ENCODE results near the gene FANCD2OS. TPM values are rescaled to one million over a fixed set of nuclear protein-coding genes. Genes with fewer than 3 reads are reported as not detected.
"Not testable (repeated sequence)": the region's sequence is repeated elsewhere in the genome, so short reads cannot be mapped to it uniquely, and the experiment has no call there.

The FANCD2OS gene
- polyA plus RNA-seq, 2 of the 4 experiments (the other 2 are of a cell fraction): not detected

- Histone ChIP-seq H3K4me3 (no peak overlapping the region), H3K4me1 (peaks cover 4% of the 10 kb centered on the region; the same call in 2 of the 3 replicates), H3K4me2 (no peak overlapping the region), H3K9me3 (no peaks in the 10 kb centered on the region), H3K27ac (no peak overlapping the region)
- CTCF ChIA-PET: interaction anchor here (0.5 to 1.1 kb wide), 2 partner anchors 58 to 378 kb away, joined by 3 to 5 read pairs; no protein-coding TSS in a partner anchor
- 96% methylated on average over 3 of the region's 3 CpGs for WGBS (ENCODE audit: missing lambda C conversion rate)
- TF ChIP-seq HOXB13 (CRISPR knock-in tag; IDR thresholded peaks at IDR 0.05; ENCODE audit: low read depth) (no peak), CBX2 (IDR thresholded peaks at IDR 0.05; ENCODE audit: borderline replicate concordance, low read depth) (no peak), CHD2 (IDR thresholded peaks at IDR 0.05; ENCODE audit: low read length, partially characterized antibody) (no peak), FOSL2 (IDR thresholded peaks at IDR 0.05) (no peak), FOSL2 (CRISPR knock-in tag; IDR thresholded peaks at IDR 0.05) (no peak), CEBPB (IDR thresholded peaks at IDR 0.05) (peak; percentile 13 to 51; a peak in 3 of 4 replicates), ZSCAN20 (CRISPR knock-in tag; IDR thresholded peaks at IDR 0.05) (no peak)
- FAIRE-seq (no peak), DNase-seq (ENCODE audit: low read depth in 1 of 2, low spot score in 1 of 2) (no peak), ATAC-seq (no peak)
- POLR2A ChIA-PET: no interaction called here
Measured at GRCh38 chr3:10093678-10094077, 14.4 kb downstream of the FANCD2OS start.

- POLR2A ChIA-PET; H3K9me3 ChIP-seq; H3K4me1 ChIP-seq; H3K27ac ChIP-seq; DNase-seq (ENCODE audit: low read depth in 1 of 2, low spot score in 1 of 2); H3K4me3 ChIP-seq; ATAC-seq; H3K4me2 ChIP-seq: not testable (repeated sequence)
- CTCF ChIA-PET: interaction anchor here (0.6 kb wide), 1 partner anchor 14 kb away, joined by 5 read pairs; no protein-coding TSS in a partner anchor
- 81% methylated on average over 2 of the region's 2 CpGs for WGBS (ENCODE audit: missing lambda C conversion rate)
- peak; percentile 59 for FAIRE-seq
Measured at GRCh38 chr3:10091387-10091786, 16.7 kb downstream of the FANCD2OS start.

- DNase-seq (ENCODE audit: low read depth in 1 of 2, low spot score in 1 of 2); H3K9me3 ChIP-seq; H3K4me2 ChIP-seq; H3K4me1 ChIP-seq; H3K27ac ChIP-seq; ATAC-seq; POLR2A ChIA-PET; H3K4me3 ChIP-seq: not testable (repeated sequence)
- CTCF ChIA-PET: interaction anchor here (0.6 to 1.2 kb wide), 3 partner anchors 13 to 108 kb away, joined by 3 to 5 read pairs (median 3); no protein-coding TSS in a partner anchor
- peak; percentile 86 for FAIRE-seq
- 100% methylated on average over 1 of the region's 1 CpG for WGBS (ENCODE audit: missing lambda C conversion rate)
Measured at GRCh38 chr3:10090774-10091173, 17.3 kb downstream of the FANCD2OS start.

- FAIRE-seq: no peak
- H3K4me1 ChIP-seq: peaks cover 8% of the 10 kb centered on the region; the same call in 2 of the 3 replicates
- CTCF ChIA-PET: interaction anchor here (0.6 to 1.9 kb wide), 3 partner anchors 9 to 108 kb away, joined by 3 to 5 read pairs (median 3); no protein-coding TSS in a partner anchor
- no peaks in the 10 kb centered on the region for H3K9me3 ChIP-seq
- no peak overlapping the region for H3K4me2 ChIP-seq
- H3K4me3 ChIP-seq: no peak overlapping the region
- peak; percentile 54 to 68; a peak in 4 of 6 replicates for ATAC-seq
- H3K27ac ChIP-seq: no peak overlapping the region
- DNase-seq (ENCODE audit: low read depth in 1 of 2, low spot score in 1 of 2): peak in 1 of 2 experiments; percentile 44
- POLR2A ChIA-PET: interaction anchor here (0.6 kb wide), 1 partner anchor 69 kb away, joined by 3 read pairs; no protein-coding TSS in a partner anchor
- WGBS (ENCODE audit: missing lambda C conversion rate): 54% methylated on average over 6 of the region's 6 CpGs
- TF ChIP-seq EHMT2 (IDR thresholded peaks at IDR 0.05; ENCODE audit: low read depth) (no peak), HES2 (IDR thresholded peaks at IDR 0.05) (no peak), ZNF302 (CRISPR knock-in tag; IDR thresholded peaks at IDR 0.05) (no peak), MAX (IDR thresholded peaks at IDR 0.05) (no peak), FOSL2 (IDR thresholded peaks at IDR 0.05) (0 out of 2 replicates have a peak, but pooled peaks have one; percentile 44), FOSL2 (CRISPR knock-in tag; IDR thresholded peaks at IDR 0.05) (peak; percentile 24; the same call in 1 of the 2 replicates), ZC3H11A (IDR thresholded peaks at IDR 0.05) (no peak), SREBF2 (IDR thresholded peaks at IDR 0.05) (no peak)
Measured at GRCh38 chr3:10090179-10090578, 17.9 kb downstream of the FANCD2OS start.

- no peaks in the 10 kb centered on the region for H3K9me3 ChIP-seq
- H3K4me3 ChIP-seq: no peak overlapping the region
- no peak overlapping the region for H3K27ac ChIP-seq
- H3K4me1 ChIP-seq: peaks cover 8% of the 10 kb centered on the region; the same call in 2 of the 3 replicates
- ATAC-seq (no peak), FAIRE-seq (no peak), DNase-seq (ENCODE audit: low read depth in 1 of 2, low spot score in 1 of 2) (peak in 1 of 2 experiments; percentile 14)
- CTCF ChIA-PET: interaction anchor here (0.7 to 1.7 kb wide), 4 partner anchors 9 to 199 kb away, joined by 3 to 7 read pairs (median 3); no protein-coding TSS in a partner anchor
- POLR2A ChIA-PET: no interaction called here
- WGBS (ENCODE audit: missing lambda C conversion rate): 92% methylated on average over 4 of the region's 4 CpGs
- no peak overlapping the region for H3K4me2 ChIP-seq
- TF ChIP-seq MAX (IDR thresholded peaks at IDR 0.05) (no peak), MYC (IDR thresholded peaks at IDR 0.05; ENCODE audit: borderline replicate concordance, low read length) (no peak), ZC3H11A (IDR thresholded peaks at IDR 0.05) (no peak), ZNF302 (CRISPR knock-in tag; IDR thresholded peaks at IDR 0.05) (no peak), MAFK (IDR thresholded peaks at IDR 0.05; ENCODE audit: partially characterized antibody) (no peak), NR3C1 (IDR thresholded peaks at IDR 0.05) (no peak), NFE2L2 (conservative IDR thresholded peaks at IDR 0.05; ENCODE audit: low read length) (no peak), NPAS2 (CRISPR knock-in tag; IDR thresholded peaks at IDR 0.05; ENCODE audit: borderline replicate concordance) (no peak), EP300 (IDR thresholded peaks at IDR 0.05) (no peak), HES2 (IDR thresholded peaks at IDR 0.05) (no peak), E2F6 (IDR thresholded peaks at IDR 0.05; ENCODE audit: borderline replicate concordance, low read depth) (no peak), CTCF (IDR thresholded peaks at IDR 0.05) (no peak), SREBF2 (IDR thresholded peaks at IDR 0.05) (no peak), HEYL (CRISPR knock-in tag; IDR thresholded peaks at IDR 0.05) (no peak)
Measured at GRCh38 chr3:10088256-10088655, 19.8 kb downstream of the FANCD2OS start.

All from A549 (cell line).